ENCODE data around the gene RPTOR.
A peak's percentile ranks its signal among the peaks of the same experiment; 100 is the strongest.

Gene RPTOR

DNA sequence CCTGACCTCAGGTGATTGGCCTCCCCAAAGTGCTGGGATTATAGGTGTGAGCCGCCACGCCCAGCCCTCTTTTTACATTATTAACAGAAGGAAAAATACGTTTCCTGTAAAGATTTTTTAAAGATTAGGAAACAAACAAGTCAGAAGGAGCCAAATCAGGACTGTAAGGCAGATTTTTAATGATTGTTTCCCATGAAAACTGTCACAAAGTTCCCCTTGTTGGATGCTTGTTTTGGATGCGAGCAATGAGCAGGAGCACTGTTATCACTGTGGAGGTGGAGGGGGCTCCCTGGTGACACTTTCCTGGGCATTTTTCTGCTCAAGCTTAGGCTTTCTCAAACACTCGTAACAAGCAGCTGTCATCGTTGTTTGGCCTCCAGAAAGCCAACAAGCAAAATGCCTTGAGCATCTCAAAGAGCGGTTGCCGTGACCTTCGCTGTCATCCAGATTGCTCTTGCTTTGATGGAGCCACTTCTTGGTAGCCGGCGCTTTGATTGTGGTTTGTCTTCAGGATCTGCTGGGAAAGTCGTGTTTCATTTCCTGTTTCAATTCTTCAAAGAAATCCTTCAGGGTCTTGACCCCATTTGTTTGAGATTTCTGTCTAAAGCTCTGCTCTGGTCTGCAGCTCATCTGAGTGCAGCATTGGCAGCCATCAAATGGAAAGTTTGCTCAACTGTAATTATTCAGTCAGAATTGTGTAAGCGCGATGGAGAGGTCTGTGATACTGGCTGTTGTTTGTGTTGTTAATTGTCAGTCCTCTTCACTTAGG, 128.7 kb downstream of the RPTOR start:
- peaks cover 23% of the 10 kb centered on the region for H3K36me3 Mint-ChIP-seq (ENCODE audit: low read depth)
- DNase-seq (no peak), ATAC-seq (no peak)
- peak overlapping the region; percentile 28 for H3K4me3 Mint-ChIP-seq
- H3K27ac Mint-ChIP-seq, result peak overlapping the region; percentile 45
- H3K4me1 Mint-ChIP-seq, result peaks cover 89% of the 10 kb centered on the region
- H3K27me3 Mint-ChIP-seq, result no peaks in the 10 kb centered on the region
- H3K9me3 Mint-ChIP-seq, result no peaks in the 10 kb centered on the region

DNA sequence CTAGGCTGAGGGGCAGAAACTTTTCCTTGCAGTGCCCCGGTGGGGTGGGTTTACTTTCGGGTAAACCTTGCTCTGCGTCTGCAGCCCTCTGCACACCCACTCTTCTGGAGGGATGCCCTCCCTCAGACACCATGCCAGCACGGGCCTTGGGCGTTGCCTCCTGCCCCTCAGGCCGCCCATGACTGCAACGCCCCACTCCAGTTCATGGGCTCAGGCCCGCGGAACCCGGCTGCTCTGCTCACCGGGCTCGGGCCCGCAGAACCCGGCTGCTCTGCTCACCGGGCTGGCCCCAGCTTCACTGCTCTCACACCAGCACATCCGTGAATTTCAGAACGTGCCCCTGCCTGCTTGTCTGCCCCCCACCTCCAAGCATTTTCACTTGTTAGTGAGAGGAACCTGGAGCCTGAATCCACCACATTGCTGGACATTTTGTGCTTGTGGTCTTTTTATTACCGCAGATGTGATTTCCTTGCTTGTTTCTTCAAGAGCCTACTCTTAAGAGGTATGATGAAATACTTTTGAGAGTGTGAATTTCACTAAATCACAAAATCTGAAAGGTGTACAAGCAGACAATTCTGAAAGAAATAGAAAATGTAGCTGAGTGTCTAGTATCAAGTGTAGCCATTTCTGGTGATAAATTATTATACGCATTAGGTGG, 130.9 kb downstream of the RPTOR start:
- Mint-ChIP-seq H3K27me3 (no peaks in the 10 kb centered on the region), H3K4me3 (peak overlapping the region; percentile 79), H3K4me1 (peaks cover 89% of the 10 kb centered on the region), H3K27ac (peak overlapping the region; percentile 88), H3K9me3 (no peaks in the 10 kb centered on the region), H3K36me3 (ENCODE audit: low read depth) (peaks cover 25% of the 10 kb centered on the region)
- ATAC-seq (no peak), DNase-seq (no peak)

DNA sequence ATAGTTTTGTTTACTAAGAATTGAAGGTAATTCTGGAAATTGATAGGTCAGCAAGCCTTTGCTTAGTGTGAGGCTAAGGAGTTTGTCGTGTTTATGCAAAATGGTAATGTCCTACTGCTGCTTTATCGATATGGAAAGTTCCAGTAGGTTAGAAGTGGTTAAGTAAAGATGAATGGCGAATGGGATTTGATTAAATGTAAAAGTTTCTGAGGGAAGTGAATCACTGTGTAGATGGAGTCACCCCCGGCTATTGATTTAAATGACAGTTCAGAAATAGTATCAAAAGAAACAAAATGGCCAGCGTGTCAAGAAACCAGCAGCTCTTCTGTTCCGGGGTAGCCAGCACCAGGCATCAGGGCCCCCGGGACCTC, 131.4 kb downstream of the RPTOR start:
- no peaks in the 10 kb centered on the region for H3K27me3 Mint-ChIP-seq
- H3K27ac Mint-ChIP-seq, result peak overlapping the region; percentile 88
- H3K36me3 Mint-ChIP-seq (ENCODE audit: low read depth), result peaks cover 22% of the 10 kb centered on the region
- H3K9me3 Mint-ChIP-seq, result no peaks in the 10 kb centered on the region
- peak; percentile 53 for ATAC-seq
- H3K4me3 Mint-ChIP-seq, result peak overlapping the region; percentile 79
- no peak for DNase-seq
- peaks cover 84% of the 10 kb centered on the region for H3K4me1 Mint-ChIP-seq

DNA sequence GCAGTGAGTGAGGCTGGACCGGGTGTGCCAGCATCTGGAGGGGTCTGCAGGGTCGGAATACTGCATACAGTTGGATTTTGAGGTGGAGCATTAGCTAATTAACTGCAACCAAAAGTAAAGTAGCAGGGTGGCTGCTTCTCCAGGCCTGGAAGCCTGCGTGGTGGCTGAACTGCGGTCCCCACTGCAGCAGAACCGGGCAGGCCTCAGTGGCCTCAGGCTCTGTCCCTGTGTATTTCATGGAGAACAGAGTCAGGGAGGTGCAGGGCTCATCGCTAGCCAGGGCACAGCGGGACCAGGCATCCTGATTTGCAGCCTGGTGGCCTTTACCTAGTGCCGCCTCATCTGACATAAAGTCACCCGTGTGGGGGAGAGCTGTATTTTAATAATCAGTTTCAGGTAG, 131.9 kb downstream of the RPTOR start:
- H3K36me3 Mint-ChIP-seq (ENCODE audit: low read depth), result peaks cover 18% of the 10 kb centered on the region
- no peaks in the 10 kb centered on the region for H3K27me3 Mint-ChIP-seq
- peak overlapping the region; percentile 88 for H3K27ac Mint-ChIP-seq
- H3K4me3 Mint-ChIP-seq, result peak overlapping the region; percentile 79
- ATAC-seq (no peak), DNase-seq (no peak)
- H3K4me1 Mint-ChIP-seq, result peaks cover 80% of the 10 kb centered on the region
- H3K9me3 Mint-ChIP-seq, result no peaks in the 10 kb centered on the region

DNA sequence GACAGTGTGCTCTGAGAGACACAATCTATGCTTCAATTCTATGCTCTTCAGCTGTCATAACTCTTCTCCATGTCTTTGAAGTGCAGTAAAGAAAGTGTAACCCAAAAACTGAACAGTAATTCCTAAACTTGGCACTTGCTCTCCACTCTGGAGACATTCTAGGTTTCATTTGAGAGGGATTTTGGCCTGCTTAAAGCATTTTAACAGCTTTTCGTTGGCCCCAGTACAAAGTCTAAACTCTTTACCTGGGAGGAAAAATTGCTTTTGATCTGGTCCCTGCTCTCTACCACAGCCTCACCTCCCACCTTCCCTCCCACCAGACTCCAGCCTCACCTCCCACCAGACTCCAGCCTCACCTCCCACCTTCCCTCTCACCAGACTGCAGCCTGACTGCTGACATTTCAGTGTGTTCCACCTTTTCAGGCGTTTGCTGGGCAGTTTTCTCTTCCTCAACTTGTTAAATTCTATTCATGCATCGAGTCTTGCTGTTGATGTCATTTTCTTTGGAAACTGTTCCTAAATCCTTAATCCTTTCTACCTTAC, 132.6 kb downstream of the RPTOR start:
- Mint-ChIP-seq H3K9me3 (no peaks in the 10 kb centered on the region), H3K27ac (peak overlapping the region; percentile 88), H3K36me3 (ENCODE audit: low read depth) (peaks cover 15% of the 10 kb centered on the region), H3K27me3 (no peaks in the 10 kb centered on the region), H3K4me1 (peaks cover 75% of the 10 kb centered on the region), H3K4me3 (peak overlapping the region; percentile 79)
- ATAC-seq, result no peak
- no peak for DNase-seq

DNA sequence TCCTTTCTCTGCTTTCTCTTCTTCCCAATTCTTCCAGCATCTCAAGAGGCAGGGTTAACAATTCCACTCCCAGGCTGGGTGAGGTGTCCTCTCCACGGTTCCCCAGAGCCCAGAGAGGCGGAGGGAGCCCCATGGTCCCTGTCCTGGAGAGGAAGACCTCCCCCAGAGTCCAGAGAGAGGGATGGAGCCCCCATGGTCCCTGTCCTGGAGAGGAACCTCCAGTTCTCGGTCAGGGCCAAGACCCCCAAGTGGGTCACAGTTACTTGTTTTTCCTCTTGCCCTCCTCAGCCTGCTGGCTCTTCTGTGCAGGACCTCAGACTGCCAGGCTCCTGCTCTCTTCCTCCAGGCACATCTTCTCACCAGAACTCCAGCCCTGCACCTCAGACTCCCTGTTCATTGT, 135.2 kb downstream of the RPTOR start:
- DNase-seq (no peak), ATAC-seq (no peak)
- peaks cover 11% of the 10 kb centered on the region for H3K36me3 Mint-ChIP-seq (ENCODE audit: low read depth)
- H3K4me3 Mint-ChIP-seq, result no peak overlapping the region
- peak overlapping the region; percentile 88 for H3K27ac Mint-ChIP-seq
- H3K27me3 Mint-ChIP-seq, result no peaks in the 10 kb centered on the region
- H3K9me3 Mint-ChIP-seq, result no peaks in the 10 kb centered on the region
- peaks cover 53% of the 10 kb centered on the region for H3K4me1 Mint-ChIP-seq

DNA sequence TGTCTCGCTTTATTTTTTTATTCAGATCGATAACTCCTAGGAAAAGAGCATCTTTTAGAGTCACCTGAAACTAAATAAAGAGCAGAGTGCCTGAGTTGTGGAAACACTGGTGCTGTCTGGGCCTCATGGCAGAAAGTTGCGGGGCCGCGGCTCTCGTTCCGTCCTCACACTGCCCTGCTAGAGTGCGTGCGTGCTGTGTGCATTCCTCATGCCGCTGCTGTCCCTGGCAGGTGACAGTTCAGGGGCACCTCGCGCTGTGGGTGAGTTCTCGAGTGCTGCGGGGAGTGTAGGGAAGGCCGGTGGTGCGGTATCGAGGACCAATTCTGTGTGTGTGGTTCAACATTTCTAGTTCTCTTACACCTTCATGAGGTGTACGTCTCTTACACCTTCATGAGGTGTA, 136.6 kb downstream of the RPTOR start:
- DNase-seq (no peak), ATAC-seq (no peak)
- no peaks in the 10 kb centered on the region for H3K9me3 Mint-ChIP-seq
- peaks cover 11% of the 10 kb centered on the region for H3K36me3 Mint-ChIP-seq (ENCODE audit: low read depth)
- no peak overlapping the region for H3K4me3 Mint-ChIP-seq
- peaks cover 39% of the 10 kb centered on the region for H3K4me1 Mint-ChIP-seq
- no peaks in the 10 kb centered on the region for H3K27me3 Mint-ChIP-seq
- no peak overlapping the region for H3K27ac Mint-ChIP-seq

DNA sequence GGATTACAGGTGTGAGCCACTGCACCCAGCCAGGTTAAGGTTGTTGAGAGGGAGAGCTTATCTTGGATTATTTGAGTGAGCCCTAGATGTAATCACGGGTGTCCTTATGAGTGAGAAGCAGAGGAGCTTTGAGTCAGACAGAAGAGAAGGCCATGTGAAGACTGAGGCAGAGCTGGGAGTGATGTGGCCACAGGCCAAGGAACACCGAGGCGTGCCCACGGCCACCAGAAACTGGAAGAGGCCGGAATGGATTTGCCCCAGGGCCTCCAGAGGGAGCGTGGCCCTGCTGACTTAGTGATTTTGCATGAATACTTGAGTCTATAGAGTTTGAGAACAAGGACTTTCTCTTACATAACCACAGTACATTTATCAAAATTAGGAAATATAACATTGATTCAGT, 137.7 kb downstream of the RPTOR start:
- no peaks in the 10 kb centered on the region for H3K9me3 Mint-ChIP-seq
- no peaks in the 10 kb centered on the region for H3K27me3 Mint-ChIP-seq
- peaks cover 38% of the 10 kb centered on the region for H3K4me1 Mint-ChIP-seq
- ATAC-seq (no peak), DNase-seq (no peak)
- H3K27ac Mint-ChIP-seq, result no peak overlapping the region
- H3K4me3 Mint-ChIP-seq, result no peak overlapping the region
- H3K36me3 Mint-ChIP-seq (ENCODE audit: low read depth), result peaks cover 20% of the 10 kb centered on the region

DNA sequence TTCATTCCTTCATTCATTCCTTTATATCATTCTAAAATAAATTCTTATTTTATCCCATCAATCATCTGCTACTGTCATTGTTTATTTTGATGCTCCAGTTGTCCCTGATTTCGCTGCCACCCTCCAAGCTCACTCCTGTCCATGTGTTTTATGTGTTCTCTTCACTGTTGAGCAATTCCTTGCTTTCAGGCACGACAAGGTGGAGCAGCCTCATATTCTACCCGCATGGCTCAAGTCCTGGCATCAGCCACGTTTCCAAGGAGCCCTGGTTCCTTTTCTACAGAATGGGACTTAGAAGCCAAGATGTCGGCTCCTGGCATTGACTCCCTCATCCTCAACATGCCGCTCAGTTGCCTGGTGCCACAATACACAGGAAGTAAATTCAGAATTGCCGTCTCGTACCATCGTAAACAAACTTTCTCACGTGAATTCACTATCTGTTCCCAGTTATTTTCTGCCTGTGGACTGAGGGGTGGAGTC, 139.0 kb downstream of the RPTOR start:
- no peaks in the 10 kb centered on the region for H3K9me3 Mint-ChIP-seq
- DNase-seq, result no peak
- no peak for ATAC-seq
- peaks cover 25% of the 10 kb centered on the region for H3K4me1 Mint-ChIP-seq
- H3K27me3 Mint-ChIP-seq, result no peaks in the 10 kb centered on the region
- no peak overlapping the region for H3K27ac Mint-ChIP-seq
- H3K36me3 Mint-ChIP-seq (ENCODE audit: low read depth), result peaks cover 19% of the 10 kb centered on the region
- H3K4me3 Mint-ChIP-seq, result no peak overlapping the region

DNA sequence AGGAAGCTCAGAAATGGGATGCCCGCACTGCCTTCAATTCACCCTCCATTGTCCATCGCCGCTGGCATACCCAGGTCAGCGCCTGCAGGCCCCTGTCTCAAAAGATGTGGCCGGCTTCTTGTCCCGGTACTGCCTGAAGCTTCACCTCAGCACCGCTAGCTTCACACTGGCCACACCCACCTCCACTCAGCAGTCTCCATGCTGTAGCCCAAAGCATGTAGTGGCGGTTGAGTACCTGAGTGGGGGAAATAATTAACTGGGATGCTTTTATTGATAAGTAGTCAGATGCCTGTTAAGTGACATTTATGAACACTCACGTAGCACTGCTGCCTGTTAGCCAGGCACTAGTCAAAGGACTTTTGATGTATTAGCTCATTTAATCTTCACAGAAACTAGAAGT, 143.2 kb downstream of the RPTOR start:
- peaks cover 17% of the 10 kb centered on the region for H3K36me3 Mint-ChIP-seq (ENCODE audit: low read depth)

DNA sequence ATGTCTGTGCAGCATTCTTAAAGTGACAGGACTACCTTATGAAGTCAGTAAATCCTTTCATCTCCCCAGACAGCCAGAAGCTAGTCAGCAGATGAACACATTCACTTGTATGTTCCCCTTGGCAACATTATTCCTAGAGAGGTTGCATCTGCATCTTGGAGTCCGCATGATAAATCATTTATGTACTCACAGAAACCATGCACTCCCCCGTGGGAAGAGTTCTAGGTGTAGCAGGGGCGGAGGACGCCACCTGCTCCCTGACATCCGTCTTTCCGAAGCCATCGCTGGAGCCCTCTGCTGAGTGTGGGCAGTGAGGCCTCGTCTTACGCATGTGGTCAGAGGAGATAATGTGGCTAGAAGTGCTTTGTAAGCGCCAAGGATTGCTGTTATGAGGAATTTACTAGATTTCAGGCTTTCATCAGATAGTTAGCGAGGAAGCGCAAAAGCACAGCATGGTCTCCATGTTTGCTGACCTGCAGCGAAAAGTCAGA, 144.5 kb downstream of the RPTOR start:
- H3K4me3 Mint-ChIP-seq, result no peak overlapping the region
- H3K9me3 Mint-ChIP-seq, result no peaks in the 10 kb centered on the region
- no peak for ATAC-seq
- no peak for DNase-seq
- no peak overlapping the region for H3K27ac Mint-ChIP-seq
- peaks cover 17% of the 10 kb centered on the region for H3K36me3 Mint-ChIP-seq (ENCODE audit: low read depth)
- no peaks in the 10 kb centered on the region for H3K27me3 Mint-ChIP-seq
- peaks cover 17% of the 10 kb centered on the region for H3K4me1 Mint-ChIP-seq

More for the DNA sequence above, 143.2 kb downstream of the RPTOR start:
- Mint-ChIP-seq H3K27me3 (no peaks in the 10 kb centered on the region), H3K9me3 (no peaks in the 10 kb centered on the region), H3K4me1 (peaks cover 17% of the 10 kb centered on the region), H3K27ac (no peak overlapping the region), H3K4me3 (no peak overlapping the region)
- no peak for DNase-seq
- ATAC-seq, result no peak

DNA sequence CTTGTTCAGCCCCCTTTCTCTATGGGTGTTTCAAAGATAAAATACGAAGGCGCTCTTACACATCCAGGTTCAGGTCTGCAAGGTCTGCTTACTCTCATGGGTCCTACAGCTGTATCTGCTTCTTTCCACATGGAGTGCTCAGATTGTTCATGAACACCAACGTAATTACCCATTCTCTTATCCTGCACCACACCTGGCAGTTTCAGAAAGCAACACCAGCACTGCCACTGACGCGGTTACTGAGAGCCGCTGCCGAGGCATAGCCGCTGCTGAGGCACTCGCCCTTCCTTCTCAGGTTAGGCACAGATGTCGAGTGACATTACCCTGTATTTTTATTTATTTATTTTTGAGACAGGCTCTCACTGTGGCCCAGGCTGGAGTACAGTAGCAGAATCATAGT, 147.1 kb downstream of the RPTOR start:
- ATAC-seq (no peak), DNase-seq (no peak)
- H3K4me3 Mint-ChIP-seq, result no peak overlapping the region
- no peaks in the 10 kb centered on the region for H3K9me3 Mint-ChIP-seq
- H3K27ac Mint-ChIP-seq, result no peak overlapping the region
- H3K4me1 Mint-ChIP-seq, result peaks cover 38% of the 10 kb centered on the region
- H3K27me3 Mint-ChIP-seq, result no peaks in the 10 kb centered on the region
- H3K36me3 Mint-ChIP-seq (ENCODE audit: low read depth), result peaks cover 12% of the 10 kb centered on the region

DNA sequence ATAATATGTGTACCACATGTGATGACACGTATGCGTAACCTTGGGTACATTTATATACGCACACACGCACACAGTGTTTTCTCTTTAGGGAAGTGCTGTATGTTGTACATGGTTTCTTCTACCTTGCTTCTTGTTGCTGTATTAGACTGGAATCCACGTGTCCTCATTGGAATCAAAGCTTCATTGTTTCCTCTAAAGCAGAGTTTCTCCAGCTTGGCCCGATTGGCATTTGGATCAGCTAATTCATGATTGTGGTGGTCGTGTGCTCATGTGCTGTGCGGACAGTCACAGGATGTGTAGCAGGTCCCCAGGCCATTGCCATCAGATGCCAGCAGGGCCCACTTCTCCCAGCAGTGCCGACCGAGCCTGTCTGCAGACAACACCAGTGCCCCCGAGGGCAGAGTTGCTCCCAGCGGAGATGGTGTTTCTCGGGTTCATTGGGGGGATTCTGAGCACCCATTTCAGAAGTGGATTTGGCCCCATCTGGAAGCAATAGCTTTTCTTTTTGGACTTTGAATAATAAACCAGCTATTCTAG, 148.4 kb downstream of the RPTOR start:
- DNase-seq, result no peak
- peaks cover 45% of the 10 kb centered on the region for H3K4me1 Mint-ChIP-seq
- no peak for ATAC-seq

DNA sequence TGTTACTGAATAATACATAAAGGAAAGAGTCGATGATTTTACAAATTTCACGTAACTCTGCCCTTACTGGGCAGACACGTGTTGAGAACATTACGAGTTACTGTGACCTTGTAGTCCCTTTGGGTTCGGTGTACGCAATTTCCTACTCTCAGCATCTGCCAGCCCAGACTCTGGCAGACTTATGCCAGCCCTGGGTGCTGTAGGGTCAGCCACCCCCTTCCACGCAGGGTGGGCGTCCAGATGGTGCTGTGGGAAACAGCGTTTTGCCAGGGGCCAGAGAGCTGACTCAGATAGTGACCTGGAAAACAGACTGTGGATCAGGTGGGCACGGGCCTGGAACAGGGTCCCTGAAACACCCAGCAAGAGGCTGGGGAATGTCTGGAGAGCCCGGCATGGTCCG, 148.9 kb downstream of the RPTOR start:
- DNase-seq, result no peak
- Mint-ChIP-seq H3K9me3 (no peaks in the 10 kb centered on the region), H3K4me1 (peaks cover 45% of the 10 kb centered on the region), H3K27ac (no peak overlapping the region), H3K36me3 (ENCODE audit: low read depth) (peaks cover 4% of the 10 kb centered on the region), H3K4me3 (no peak overlapping the region), H3K27me3 (no peaks in the 10 kb centered on the region)
- ATAC-seq, result no peak

More for the DNA sequence above, 148.4 kb downstream of the RPTOR start:
- no peak overlapping the region for H3K27ac Mint-ChIP-seq
- H3K4me3 Mint-ChIP-seq, result no peak overlapping the region
- no peaks in the 10 kb centered on the region for H3K27me3 Mint-ChIP-seq
- no peaks in the 10 kb centered on the region for H3K9me3 Mint-ChIP-seq
- peaks cover 6% of the 10 kb centered on the region for H3K36me3 Mint-ChIP-seq (ENCODE audit: low read depth)
